D341Med (cell line): ENCODE data around the gene UCN.

Experiments
- DNase-seq: peaks from one replicate; pipeline ENCODE4 v3.0.0; 2012; ENCODE audit warnings: low spot score

UCN gene

DNA sequence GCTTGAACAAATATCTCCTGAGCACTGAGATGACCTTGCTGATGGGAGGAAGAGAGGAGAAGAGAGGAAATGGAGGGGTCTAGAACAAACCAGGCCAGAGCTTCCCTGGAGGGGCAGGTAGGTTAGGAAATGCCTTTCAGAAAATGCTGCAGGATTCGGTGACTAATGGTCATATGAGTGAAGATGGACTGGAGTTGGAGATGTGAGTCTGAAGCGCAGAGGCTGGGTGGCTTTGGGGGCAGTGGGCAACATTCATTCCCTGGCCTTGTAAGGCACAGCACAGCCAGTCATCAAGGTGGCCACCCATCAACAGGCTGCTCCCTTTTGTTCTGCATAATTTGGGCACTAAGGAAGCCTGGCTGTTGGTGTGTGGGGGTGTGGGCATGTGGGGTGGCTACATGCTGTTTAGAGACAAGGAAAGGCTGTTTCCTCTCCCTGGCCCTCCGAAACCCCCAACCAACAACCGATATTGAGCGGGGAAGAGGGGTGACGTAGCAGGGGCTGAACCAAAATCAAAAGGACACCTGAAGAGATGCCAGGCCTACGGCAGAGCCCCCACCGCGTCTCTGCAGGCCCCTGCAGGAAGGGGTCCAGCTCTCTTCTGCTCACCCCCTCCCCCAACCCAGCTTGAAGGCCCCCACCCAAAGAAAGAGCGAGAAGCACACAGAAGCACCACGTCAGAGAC is 46.9 kb downstream of the UCN start:
- DNase-seq = no peak

DNA sequence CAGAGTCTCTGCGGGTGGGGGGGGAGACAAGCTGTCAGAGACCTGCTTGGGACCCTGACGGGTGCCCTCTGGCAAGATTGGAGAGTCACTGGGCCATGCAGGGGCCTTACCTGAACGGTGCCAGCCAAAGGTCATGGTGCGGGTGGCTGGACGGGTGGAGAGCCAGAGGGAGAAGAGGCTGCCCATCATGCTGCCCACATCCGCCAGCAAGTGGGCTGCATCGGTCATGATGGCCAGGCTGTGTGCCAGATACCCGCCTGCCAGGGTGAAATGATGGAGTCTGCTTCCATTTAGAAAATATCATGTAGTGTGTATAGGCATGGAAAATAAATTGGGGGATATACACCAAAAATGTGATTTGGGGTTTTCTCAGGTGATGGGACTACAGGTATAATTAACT is 50.2 kb downstream of the UCN start:
- DNase-seq = no peak
